Measurements from ENCODE around the gene CLCNKA.

DNA sequence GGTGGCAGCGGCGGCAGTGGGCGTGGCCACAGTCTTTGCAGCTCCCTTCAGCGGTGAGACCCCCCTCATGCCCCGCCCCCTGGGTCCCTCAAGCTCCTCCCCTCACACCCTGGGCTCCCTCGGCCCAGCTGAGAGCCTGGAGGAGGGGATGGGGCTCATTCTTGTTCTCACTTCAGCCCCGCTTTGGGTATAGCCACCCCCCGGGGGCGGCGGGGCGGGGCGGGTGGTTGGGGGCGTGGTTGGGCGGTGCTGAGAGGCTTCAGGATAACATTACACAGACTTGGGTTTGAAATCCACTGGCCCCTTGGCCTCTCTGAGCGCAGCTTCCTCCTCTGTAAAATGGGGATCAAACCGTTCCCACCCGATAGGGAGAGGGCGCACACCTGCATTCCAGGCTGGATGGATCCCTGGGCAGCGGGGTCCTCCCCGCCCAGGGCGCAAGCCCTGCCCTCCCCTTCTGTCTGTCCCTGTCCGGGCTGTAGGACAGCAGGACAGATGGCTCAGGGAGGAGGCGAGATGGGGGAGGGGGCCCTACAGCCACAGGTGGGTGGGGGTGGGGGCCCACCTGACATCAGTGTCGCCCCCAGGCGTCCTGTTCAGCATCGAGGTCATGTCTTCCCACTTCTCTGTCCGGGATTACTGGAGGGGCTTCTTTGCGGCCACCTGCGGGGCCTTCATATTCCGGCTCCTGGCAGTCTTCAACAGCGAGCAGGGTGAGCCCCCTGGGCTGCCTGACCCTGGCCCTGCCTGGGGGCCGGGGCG lies 5.1 kb downstream of the CLCNKA start:
- TF ChIP-seq, protein P1, sequence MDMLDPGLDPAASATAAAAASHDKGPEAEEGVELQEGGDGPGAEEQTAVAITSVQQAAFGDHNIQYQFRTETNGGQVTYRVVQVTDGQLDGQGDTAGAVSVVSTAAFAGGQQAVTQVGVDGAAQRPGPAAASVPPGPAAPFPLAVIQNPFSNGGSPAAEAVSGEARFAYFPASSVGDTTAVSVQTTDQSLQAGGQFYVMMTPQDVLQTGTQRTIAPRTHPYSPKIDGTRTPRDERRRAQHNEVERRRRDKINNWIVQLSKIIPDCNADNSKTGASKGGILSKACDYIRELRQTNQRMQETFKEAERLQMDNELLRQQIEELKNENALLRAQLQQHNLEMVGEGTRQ (CRISPR knock-in tag; IDR thresholded peaks at IDR 0.05), result no peak
- TF ChIP-seq CTCF (IDR thresholded peaks at IDR 0.05), result no peak
- no peak for TF ChIP-seq E2F4 (CRISPR knock-in tag; IDR thresholded peaks at IDR 0.05; ENCODE audit: borderline replicate concordance, low read depth)
- no peak for TF ChIP-seq NR2C2 (CRISPR knock-in tag; IDR thresholded peaks at IDR 0.05)
- no peak for TF ChIP-seq NR1H2 (CRISPR knock-in tag; IDR thresholded peaks at IDR 0.05)
- TF ChIP-seq, protein P2, sequence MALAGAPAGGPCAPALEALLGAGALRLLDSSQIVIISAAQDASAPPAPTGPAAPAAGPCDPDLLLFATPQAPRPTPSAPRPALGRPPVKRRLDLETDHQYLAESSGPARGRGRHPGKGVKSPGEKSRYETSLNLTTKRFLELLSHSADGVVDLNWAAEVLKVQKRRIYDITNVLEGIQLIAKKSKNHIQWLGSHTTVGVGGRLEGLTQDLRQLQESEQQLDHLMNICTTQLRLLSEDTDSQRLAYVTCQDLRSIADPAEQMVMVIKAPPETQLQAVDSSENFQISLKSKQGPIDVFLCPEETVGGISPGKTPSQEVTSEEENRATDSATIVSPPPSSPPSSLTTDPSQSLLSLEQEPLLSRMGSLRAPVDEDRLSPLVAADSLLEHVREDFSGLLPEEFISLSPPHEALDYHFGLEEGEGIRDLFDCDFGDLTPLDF (CRISPR knock-in tag; IDR thresholded peaks at IDR 0.05), result no peak
- TF ChIP-seq AR (CRISPR knock-in tag; IDR thresholded peaks at IDR 0.05), result no peak
- TF ChIP-seq, protein P3, sequence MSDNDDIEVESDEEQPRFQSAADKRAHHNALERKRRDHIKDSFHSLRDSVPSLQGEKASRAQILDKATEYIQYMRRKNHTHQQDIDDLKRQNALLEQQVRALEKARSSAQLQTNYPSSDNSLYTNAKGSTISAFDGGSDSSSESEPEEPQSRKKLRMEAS (CRISPR knock-in tag; IDR thresholded peaks at IDR 0.05), result no peak
- no peak for TF ChIP-seq ZSCAN18 (CRISPR knock-in tag; IDR thresholded peaks at IDR 0.05)
- TF ChIP-seq SOX15 (CRISPR knock-in tag; IDR thresholded peaks at IDR 0.05), result no peak
- TF ChIP-seq, protein P4, sequence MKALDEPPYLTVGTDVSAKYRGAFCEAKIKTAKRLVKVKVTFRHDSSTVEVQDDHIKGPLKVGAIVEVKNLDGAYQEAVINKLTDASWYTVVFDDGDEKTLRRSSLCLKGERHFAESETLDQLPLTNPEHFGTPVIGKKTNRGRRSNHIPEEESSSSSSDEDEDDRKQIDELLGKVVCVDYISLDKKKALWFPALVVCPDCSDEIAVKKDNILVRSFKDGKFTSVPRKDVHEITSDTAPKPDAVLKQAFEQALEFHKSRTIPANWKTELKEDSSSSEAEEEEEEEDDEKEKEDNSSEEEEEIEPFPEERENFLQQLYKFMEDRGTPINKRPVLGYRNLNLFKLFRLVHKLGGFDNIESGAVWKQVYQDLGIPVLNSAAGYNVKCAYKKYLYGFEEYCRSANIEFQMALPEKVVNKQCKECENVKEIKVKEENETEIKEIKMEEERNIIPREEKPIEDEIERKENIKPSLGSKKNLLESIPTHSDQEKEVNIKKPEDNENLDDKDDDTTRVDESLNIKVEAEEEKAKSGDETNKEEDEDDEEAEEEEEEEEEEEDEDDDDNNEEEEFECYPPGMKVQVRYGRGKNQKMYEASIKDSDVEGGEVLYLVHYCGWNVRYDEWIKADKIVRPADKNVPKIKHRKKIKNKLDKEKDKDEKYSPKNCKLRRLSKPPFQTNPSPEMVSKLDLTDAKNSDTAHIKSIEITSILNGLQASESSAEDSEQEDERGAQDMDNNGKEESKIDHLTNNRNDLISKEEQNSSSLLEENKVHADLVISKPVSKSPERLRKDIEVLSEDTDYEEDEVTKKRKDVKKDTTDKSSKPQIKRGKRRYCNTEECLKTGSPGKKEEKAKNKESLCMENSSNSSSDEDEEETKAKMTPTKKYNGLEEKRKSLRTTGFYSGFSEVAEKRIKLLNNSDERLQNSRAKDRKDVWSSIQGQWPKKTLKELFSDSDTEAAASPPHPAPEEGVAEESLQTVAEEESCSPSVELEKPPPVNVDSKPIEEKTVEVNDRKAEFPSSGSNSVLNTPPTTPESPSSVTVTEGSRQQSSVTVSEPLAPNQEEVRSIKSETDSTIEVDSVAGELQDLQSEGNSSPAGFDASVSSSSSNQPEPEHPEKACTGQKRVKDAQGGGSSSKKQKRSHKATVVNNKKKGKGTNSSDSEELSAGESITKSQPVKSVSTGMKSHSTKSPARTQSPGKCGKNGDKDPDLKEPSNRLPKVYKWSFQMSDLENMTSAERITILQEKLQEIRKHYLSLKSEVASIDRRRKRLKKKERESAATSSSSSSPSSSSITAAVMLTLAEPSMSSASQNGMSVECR (CRISPR knock-in tag; IDR thresholded peaks at IDR 0.05; ENCODE audit: borderline replicate concordance), result no peak
